Cardiac muscle cell (in vitro differentiated cells and primary cell): ENCODE data around the gene CATSPERE. TPM values are rescaled to one million over a fixed set of nuclear protein-coding genes. Genes with fewer than 3 reads are reported as not detected.
A peak's percentile ranks its signal among the peaks of the same experiment; 100 is the strongest.

Experiments used
- DNase-seq, 2 donors: peaks; one replicate each; pipeline versions ENCODE4 v3.0.0 to v3.0.0-alpha.2; 2010 to 2017; ENCODE audit warnings: low read depth in 1 of 2, low spot score in 1 of 2
- H3K27ac ChIP-seq: fragments of 200-600 bp; sonication (generic); 2 replicates; pipeline ENCODE4 v1.5.1; 2016
- H3K27me3 ChIP-seq: fragments of 200-600 bp; sonication (generic); 2 replicates; pipeline ENCODE4 v1.6.0; 2016; ENCODE audit warnings: control low read depth
- H3K36me3 ChIP-seq: fragments of 200-600 bp; sonication (generic); 2 replicates; pipeline ENCODE4 v1.5.1; 2016; ENCODE audit warnings: control low read depth
- H3K4me1 ChIP-seq: fragments of 200-600 bp; sonication (generic); 2 replicates; pipeline ENCODE4 v1.8.1; 2017; ENCODE audit warnings: low read depth, mild to moderate bottlenecking, mixed run types
- H3K4me3 ChIP-seq: fragments of 200-600 bp; sonication (generic); 2 replicates; pipeline ENCODE4 v1.5.1; 2016; ENCODE audit warnings: mild to moderate bottlenecking
- H3K9me3 ChIP-seq: fragments of 200-600 bp; sonication (generic); 2 replicates; pipeline ENCODE4 v1.5.1; 2017; ENCODE audit warnings: low read depth, mild to moderate bottlenecking, control low read depth
- CTCF ChIP-seq: IDR thresholded peaks from 2 replicates; pipeline ENCODE4 v1.5.1; 2012; ENCODE audit warnings: low read depth, mild to moderate bottlenecking, low read length
- polyA plus RNA-seq: library from polyadenylated mRNA; unstranded; fragments of >200 nt; fragmentation: Nextera tagmentation; extraction: Ambion mirVana; gene quantifications from 2 replicates; pipeline ENCODE4 v1.2.1, GENCODE V29; 2016
- total RNA-seq: library from RNA; depleted of rRNA; stranded (reverse); fragments of >200 nt; gene quantifications from 2 replicates; pipeline ENCODE4 v1.2.3, GENCODE V29; 2016

The CATSPERE gene
- total and polyA plus RNA-seq, 2 experiments from 2014 or later: 1.1 to 1.4 TPM

- Histone ChIP-seq H3K27me3 (no peaks in the 10 kb centered on the region), H3K9me3 (no peaks in the 10 kb centered on the region), H3K36me3 (no peaks in the 10 kb centered on the region), H3K4me3 (no peak overlapping the region), H3K27ac (no peak overlapping the region), H3K4me1 (no peaks in the 10 kb centered on the region)
- no peak for TF ChIP-seq CTCF
- DNase-seq: no peak
Observed at GRCh38 chr1:244583358-244583982, 122.4 kb downstream of the CATSPERE start.

- no peaks in the 10 kb centered on the region for H3K27me3 ChIP-seq
- H3K36me3 ChIP-seq: no peaks in the 10 kb centered on the region
- TF ChIP-seq CTCF: no peak
- no peak for DNase-seq
- no peak overlapping the region for H3K4me3 ChIP-seq
- H3K4me1 ChIP-seq: no peaks in the 10 kb centered on the region
- no peak overlapping the region for H3K27ac ChIP-seq
- no peaks in the 10 kb centered on the region for H3K9me3 ChIP-seq
Observed at GRCh38 chr1:244585867-244586266, 124.8 kb downstream of the CATSPERE start.

- Histone ChIP-seq H3K27me3 (no peaks in the 10 kb centered on the region), H3K36me3 (no peaks in the 10 kb centered on the region), H3K4me3 (no peak overlapping the region), H3K9me3 (no peaks in the 10 kb centered on the region), H3K27ac (no peak overlapping the region), H3K4me1 (no peaks in the 10 kb centered on the region)
- no peak for DNase-seq
- TF ChIP-seq CTCF: no peak
Observed at GRCh38 chr1:244590670-244591069, 129.6 kb downstream of the CATSPERE start.

GRCh38 chr1:244598611-244599010 is 137.5 kb downstream of the CATSPERE start:
- no peak for TF ChIP-seq CTCF
- Histone ChIP-seq H3K27ac (no peak overlapping the region), H3K4me1 (no peaks in the 10 kb centered on the region), H3K27me3 (no peaks in the 10 kb centered on the region), H3K4me3 (no peak overlapping the region), H3K36me3 (no peaks in the 10 kb centered on the region), H3K9me3 (no peaks in the 10 kb centered on the region)
- DNase-seq: no peak

- no peak overlapping the region for H3K27ac ChIP-seq
- peak in 1 of 2 donors; percentile 94 for DNase-seq
- no peaks in the 10 kb centered on the region for H3K4me1 ChIP-seq
- TF ChIP-seq CTCF: no peak
- H3K9me3 ChIP-seq: no peaks in the 10 kb centered on the region
- no peaks in the 10 kb centered on the region for H3K27me3 ChIP-seq
- H3K36me3 ChIP-seq: no peaks in the 10 kb centered on the region
- no peak overlapping the region for H3K4me3 ChIP-seq
Observed at GRCh38 chr1:244599937-244600350, 138.9 kb downstream of the CATSPERE start.
